NCI-H82 treated with DMSO at 0.1 percent for 48 hours (cell line): Measurements from ENCODE around the gene PPP1R3D.
"Not testable (repeated sequence)": the region's sequence is repeated elsewhere in the genome, so short reads cannot be mapped to it uniquely, and the experiment has no call there.

ENCODE experiments used
- DNase-seq: peaks from one replicate; lab custom pipeline; 2025; ENCODE audit not compliant: unreplicated experiment; lab: John Stamatoyannopoulos, UW

PPP1R3D gene

GRCh38 chr20:59925359-59925758 is 14.7 kb downstream of the PPP1R3D start:
- no peak for DNase-seq

GRCh38 chr20:59923514-59923913 is 16.6 kb downstream of the PPP1R3D start:
- no peak for DNase-seq

- no peak for DNase-seq
Observed at GRCh38 chr20:59920944-59921343, 19.2 kb downstream of the PPP1R3D start.

DNA sequence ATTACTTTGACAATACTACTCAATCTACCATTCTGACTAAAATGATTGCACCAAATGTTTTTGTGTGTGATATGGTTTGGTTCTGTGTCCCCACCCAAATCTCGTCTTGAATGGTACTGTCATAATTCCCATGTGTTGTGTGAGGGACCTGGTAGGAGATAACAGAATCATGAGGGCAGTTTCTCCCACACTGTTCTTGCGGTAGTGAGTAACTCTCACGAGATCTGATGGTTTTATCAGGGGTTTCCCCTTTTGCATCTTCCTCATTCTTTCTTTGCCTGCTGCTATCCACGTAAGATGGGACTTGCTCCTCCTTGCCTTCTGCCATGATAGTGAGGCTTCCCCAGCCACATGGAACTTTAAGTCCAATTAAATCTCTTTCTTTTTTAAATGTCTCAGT is 27.5 kb downstream of the PPP1R3D start:
- no peak for DNase-seq

GRCh38 chr20:59911041-59911440 is 29.1 kb downstream of the PPP1R3D start:
- no peak for DNase-seq

DNA sequence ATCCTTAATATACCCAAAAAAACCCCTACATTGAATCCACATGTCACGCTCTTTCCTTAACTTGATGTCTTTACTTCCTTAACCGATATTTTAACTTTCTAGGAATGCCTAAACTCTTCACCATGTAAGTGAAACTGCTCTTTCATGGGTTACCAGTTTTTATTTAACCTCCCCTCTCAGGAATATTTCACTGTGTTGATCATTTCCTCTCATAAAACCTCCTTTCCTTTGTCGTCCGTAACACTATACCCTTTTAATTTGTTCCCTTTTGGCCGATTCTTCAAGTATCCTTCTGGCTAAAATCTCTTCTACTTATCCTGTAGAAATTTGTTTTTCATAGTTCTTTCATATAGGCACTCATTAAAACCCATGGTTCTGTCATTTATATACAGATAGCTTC is 31.2 kb downstream of the PPP1R3D start:
- DNase-seq: no peak

DNA sequence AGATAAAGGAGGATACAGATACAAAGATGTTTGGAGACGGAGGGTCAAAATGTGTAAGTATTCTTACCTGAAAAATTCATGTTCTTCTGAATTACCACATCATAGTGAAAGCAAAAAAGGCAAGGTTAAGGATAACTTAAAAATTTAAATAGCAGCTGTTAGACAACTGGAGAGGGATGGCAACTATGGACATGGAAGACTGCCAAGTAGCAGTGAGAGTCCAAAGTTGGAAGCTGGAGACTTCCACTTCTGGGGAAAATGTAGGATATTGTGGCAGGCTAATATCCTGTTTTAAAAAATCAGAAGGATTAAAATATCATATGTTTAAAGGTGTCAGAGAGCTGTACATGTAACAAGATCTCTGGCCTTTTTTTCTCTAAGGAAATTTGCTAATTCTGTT is 36.5 kb downstream of the PPP1R3D start:
- DNase-seq: no peak

DNA sequence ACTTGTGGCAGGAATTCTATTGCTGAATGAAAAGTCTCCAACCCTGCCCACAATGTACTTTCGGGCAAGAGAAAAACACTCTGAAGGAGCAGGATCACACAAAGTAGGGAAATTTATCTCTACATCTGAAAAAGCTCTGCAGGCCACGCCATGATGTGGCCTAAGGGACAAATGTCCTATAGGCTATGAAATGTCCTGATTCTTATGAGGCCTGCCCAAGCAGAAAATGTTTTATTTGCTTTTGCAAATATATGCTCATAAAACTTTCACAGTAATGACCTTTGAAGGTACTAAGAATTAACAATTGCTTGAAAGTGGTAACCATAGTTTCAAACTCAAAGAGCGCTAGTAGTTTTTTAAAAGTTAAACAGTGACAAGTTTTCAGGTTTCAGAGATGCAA is 37.6 kb downstream of the PPP1R3D start:
- no peak for DNase-seq

- no peak for DNase-seq
Observed at GRCh38 chr20:59895908-59896307, 44.2 kb downstream of the PPP1R3D start.

GRCh38 chr20:59891581-59891980 is 48.5 kb downstream of the PPP1R3D start:
- DNase-seq: no peak

DNA sequence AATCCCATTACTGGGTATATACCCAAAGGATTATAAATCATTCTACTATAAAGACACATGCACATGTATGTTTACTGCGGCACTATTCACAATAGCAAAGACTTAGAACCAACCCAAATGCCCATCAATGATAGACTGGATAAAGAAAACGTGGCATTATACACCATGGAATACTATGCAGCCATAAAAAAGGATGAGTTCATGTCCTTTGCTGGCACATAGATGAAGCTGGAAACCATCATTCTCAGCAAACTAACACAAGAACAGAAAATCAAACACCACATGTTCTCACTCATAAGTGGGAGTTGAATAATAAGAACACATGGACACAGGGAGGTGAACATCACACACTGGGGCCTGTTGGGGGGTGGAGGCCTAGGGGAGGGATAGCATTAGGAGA is 50.1 kb downstream of the PPP1R3D start:
- not testable (repeated sequence) for DNase-seq

GRCh38 chr20:59888050-59888449 is 52.1 kb downstream of the PPP1R3D start:
- no peak for DNase-seq
